ENCODE data around the gene AGMO. TPM values are rescaled to one million over a fixed set of nuclear protein-coding genes. Genes with fewer than 3 reads are reported as not detected.

The AGMO gene
- total RNA-seq, 1 experiment from 2014 or later: 1.1 TPM

GRCh38 chr7:15433151-15433550 is 128.7 kb downstream of the AGMO start:
- Histone ChIP-seq H3K36me3 (replicated peaks; ENCODE audit: control insufficient read depth, insufficient read depth, low read length) (no peaks in the 10 kb centered on the region), H3K4me3 (ENCODE audit: insufficient read depth, low read depth, low read length) (no peak overlapping the region), H3K27me3 (ENCODE audit: control insufficient read depth, insufficient read depth, low read length) (no peaks in the 10 kb centered on the region)
- DNase-seq: no peak

DNA sequence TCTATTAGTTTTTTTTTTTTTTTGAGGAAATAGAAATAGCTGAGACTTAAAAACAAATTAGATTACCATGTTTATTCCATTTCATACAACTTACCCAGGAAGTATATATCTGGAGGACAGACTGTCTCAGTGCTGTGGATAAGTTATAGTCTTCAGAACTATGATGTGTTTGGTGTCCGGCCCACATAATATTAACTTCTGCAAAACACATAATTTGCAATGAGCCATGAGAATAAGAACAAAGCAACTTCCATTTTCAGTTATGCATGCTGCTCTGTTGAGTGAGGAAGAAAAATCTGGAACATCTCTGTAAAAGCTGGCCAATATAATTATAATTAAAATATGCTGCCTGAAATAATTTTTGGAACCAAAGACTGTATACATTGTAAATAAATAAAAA is 130.9 kb downstream of the AGMO start:
- no peaks in the 10 kb centered on the region for H3K36me3 ChIP-seq (replicated peaks; ENCODE audit: control insufficient read depth, insufficient read depth, low read length)
- H3K4me3 ChIP-seq (ENCODE audit: insufficient read depth, low read depth, low read length): no peak overlapping the region
- no peak for DNase-seq
- no peaks in the 10 kb centered on the region for H3K27me3 ChIP-seq (ENCODE audit: control insufficient read depth, insufficient read depth, low read length)

DNA sequence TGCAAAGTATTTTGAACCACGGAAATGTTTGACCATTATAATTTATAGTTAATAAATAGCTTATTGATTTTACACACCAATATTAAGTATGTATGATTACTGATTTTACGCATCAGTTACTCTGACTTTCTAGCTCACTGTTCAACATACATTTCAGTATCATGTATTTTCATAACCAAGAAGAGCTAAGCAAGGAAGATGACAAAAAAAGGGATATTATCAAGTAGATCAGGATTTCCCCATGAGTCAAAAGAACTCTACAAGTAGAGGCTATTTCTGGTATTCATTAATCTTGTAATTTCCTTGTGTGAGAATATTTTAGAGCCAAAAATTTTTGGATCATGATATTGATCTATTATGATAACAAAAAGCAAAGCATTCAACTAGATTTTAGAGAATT is 131.6 kb downstream of the AGMO start:
- Histone ChIP-seq H3K27me3 (ENCODE audit: control insufficient read depth, insufficient read depth, low read length) (no peaks in the 10 kb centered on the region), H3K4me3 (ENCODE audit: insufficient read depth, low read depth, low read length) (no peak overlapping the region), H3K36me3 (replicated peaks; ENCODE audit: control insufficient read depth, insufficient read depth, low read length) (no peaks in the 10 kb centered on the region)
- DNase-seq: no peak

DNA sequence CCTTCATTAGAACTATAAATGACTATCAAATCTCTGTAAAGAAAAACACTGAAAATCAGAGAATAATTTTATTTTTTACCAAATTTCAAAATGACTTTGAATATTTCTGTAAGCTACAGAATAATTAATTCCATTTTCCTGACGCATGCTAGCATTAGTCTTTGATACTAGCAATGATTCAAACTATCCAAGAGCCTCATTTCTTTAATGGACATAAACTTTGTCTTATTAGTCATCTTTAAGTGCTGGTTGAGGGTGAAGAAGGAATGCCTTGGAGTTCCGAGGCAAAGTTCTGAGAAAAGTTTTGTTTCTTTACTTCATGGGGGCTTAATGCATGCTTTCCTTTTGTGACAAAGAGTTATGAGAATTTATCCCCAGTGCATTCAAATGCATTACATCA is 137.3 kb downstream of the AGMO start:
- H3K4me3 ChIP-seq (ENCODE audit: insufficient read depth, low read depth, low read length): no peak overlapping the region
- no peaks in the 10 kb centered on the region for H3K36me3 ChIP-seq (replicated peaks; ENCODE audit: control insufficient read depth, insufficient read depth, low read length)
- no peaks in the 10 kb centered on the region for H3K27me3 ChIP-seq (ENCODE audit: control insufficient read depth, insufficient read depth, low read length)
- DNase-seq: no peak

DNA sequence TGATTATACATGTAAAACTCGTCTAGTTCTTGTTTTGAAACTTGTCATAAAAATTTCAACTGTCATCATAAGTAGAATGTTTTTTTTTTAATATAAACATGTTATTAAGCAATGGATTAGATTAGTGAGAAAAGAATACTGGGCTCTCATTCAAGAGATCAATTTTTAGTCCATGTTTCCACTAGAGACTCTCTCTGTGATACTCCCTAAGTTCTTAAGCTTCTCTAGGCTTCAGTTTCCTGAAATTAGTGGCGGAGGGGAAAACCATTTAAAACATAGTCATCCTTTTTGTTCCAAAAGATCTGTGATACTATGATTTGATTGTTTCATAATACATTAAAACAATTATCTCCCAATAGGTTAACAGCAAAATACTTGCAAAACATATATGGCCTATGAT is 142.2 kb downstream of the AGMO start:
- Histone ChIP-seq H3K36me3 (replicated peaks; ENCODE audit: control insufficient read depth, insufficient read depth, low read length) (no peaks in the 10 kb centered on the region), H3K4me3 (ENCODE audit: insufficient read depth, low read depth, low read length) (no peak overlapping the region), H3K27me3 (ENCODE audit: control insufficient read depth, insufficient read depth, low read length) (no peaks in the 10 kb centered on the region)
- DNase-seq: no peak

DNA sequence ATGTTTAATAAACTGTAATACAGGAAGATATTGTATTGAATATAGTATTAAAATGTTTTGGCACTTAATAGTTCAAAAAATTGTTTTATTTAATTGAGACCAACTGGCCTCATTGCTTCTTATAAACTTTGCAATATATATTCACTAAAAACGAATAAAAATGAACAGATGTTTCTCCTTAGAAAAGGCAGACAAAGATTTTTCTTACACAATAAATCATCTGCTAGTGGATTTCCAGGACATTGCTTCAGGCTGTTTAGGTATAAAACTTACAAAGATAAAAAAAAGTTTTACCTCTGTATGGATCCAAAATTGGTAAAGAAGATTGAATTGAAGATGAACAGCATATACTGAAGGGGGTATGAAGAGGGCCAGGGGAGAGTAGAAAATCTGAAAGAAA is 143.6 kb downstream of the AGMO start:
- H3K27me3 ChIP-seq (ENCODE audit: control insufficient read depth, insufficient read depth, low read length): no peaks in the 10 kb centered on the region
- H3K4me3 ChIP-seq (ENCODE audit: insufficient read depth, low read depth, low read length): no peak overlapping the region
- DNase-seq: no peak
- H3K36me3 ChIP-seq (replicated peaks; ENCODE audit: control insufficient read depth, insufficient read depth, low read length): no peaks in the 10 kb centered on the region

DNA sequence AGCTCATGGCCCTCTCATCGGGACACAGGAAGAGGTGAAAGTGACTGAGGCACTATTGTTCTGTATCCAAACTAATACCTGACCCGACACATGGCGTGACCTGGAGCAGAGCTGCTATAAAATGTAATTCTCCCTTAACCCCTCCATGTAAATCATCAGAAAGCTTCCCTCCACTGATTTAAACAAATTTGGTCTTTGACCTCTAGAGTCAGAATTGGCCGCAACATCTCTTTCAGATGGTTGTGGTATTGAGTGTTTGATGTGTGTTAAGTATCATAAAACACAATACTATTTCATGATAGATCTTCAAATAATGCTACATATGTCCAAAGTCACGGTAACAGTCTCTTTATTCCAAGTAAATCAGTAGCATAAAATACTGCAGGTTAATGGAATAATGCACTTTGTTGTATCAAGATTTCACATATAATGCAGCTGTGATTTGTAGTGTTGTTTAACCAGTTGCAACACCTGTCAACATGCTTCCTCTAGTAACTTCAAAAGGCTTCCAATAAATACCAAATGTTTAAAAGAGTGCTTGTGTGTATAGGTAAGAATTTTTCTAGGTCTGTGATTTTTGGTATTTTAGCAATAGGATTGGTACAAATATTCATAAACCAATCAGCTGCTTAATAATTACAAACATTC is 144.3 kb downstream of the AGMO start:
- Histone ChIP-seq H3K36me3 (replicated peaks; ENCODE audit: control insufficient read depth, insufficient read depth, low read length) (no peaks in the 10 kb centered on the region), H3K4me3 (ENCODE audit: insufficient read depth, low read depth, low read length) (no peak overlapping the region), H3K27me3 (ENCODE audit: control insufficient read depth, insufficient read depth, low read length) (no peaks in the 10 kb centered on the region)
- DNase-seq: no peak

DNA sequence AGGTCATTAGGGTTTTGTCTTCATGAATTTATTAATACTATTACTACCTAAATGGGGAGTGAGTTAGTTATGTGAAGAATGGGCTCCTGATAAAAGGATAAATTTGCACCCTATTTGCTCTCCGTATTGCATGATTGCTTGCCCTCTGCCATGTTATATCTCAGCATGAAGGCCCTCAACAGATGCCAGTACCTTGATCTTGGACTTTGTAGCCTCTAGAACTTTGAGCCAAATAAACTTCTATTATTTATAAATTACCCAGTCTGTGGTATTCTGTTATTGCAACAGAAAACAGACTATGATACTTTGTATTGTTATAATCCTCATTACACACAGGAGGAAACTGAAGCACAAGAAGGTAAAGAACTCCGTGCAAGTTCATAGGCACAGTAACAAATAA is 150.8 kb downstream of the AGMO start:
- Histone ChIP-seq H3K36me3 (replicated peaks; ENCODE audit: control insufficient read depth, insufficient read depth, low read length) (no peaks in the 10 kb centered on the region), H3K4me3 (ENCODE audit: insufficient read depth, low read depth, low read length) (no peak overlapping the region), H3K27me3 (ENCODE audit: control insufficient read depth, insufficient read depth, low read length) (no peaks in the 10 kb centered on the region)
- DNase-seq: no peak

DNA sequence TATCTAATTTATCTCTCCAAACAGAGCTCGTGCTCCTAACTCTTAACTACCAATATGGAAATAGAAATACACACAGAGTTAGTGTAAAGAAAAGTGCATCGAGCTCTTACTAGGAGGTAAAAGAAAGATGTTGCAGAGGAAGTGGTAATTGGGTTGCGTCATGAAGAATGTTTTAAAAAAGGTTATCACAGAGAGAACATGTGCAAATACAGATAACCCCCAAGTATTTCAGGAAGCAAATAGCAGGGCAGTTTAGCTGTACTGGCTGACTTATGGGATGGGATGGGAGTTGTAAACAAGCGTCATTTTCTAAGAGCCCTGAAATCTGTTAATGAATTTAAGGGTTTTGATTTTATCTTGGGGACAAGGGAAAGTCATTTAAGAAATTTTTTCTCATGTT is 153.9 kb downstream of the AGMO start:
- DNase-seq: no peak
- no peaks in the 10 kb centered on the region for H3K36me3 ChIP-seq (replicated peaks; ENCODE audit: control insufficient read depth, insufficient read depth, low read length)
- no peak overlapping the region for H3K4me3 ChIP-seq (ENCODE audit: insufficient read depth, low read depth, low read length)
- H3K27me3 ChIP-seq (ENCODE audit: control insufficient read depth, insufficient read depth, low read length): no peaks in the 10 kb centered on the region

DNA sequence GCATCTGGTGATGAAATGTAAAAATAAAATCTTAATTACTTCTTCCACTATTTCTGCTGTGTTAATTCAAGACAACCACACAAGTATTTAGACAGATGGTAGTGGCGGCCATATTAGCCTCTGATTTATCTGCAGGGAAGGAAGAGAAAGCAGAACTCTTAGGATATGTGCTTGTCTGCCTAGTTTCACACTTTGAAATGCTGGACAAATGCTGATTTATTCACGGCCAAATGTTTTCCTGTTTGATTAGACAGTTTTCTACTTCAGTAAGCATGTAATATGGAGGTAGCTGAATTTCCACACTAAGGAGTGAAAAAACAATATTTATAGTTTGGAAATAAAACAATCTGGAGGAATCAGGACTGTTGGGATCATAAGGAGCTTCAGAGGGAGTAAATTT is 158.1 kb downstream of the AGMO start:
- no peak overlapping the region for H3K4me3 ChIP-seq (ENCODE audit: insufficient read depth, low read depth, low read length)

GRCh38 chr7:15403315-15403714 is 158.5 kb downstream of the AGMO start:
- Histone ChIP-seq H3K27me3 (ENCODE audit: control insufficient read depth, insufficient read depth, low read length) (no peaks in the 10 kb centered on the region), H3K36me3 (replicated peaks; ENCODE audit: control insufficient read depth, insufficient read depth, low read length) (no peaks in the 10 kb centered on the region), H3K4me3 (ENCODE audit: insufficient read depth, low read depth, low read length) (no peak overlapping the region)
- DNase-seq: no peak

More for the DNA sequence above, 158.1 kb downstream of the AGMO start:
- H3K36me3 ChIP-seq (replicated peaks; ENCODE audit: control insufficient read depth, insufficient read depth, low read length): no peaks in the 10 kb centered on the region
- no peak for DNase-seq
- H3K27me3 ChIP-seq (ENCODE audit: control insufficient read depth, insufficient read depth, low read length): no peaks in the 10 kb centered on the region

DNA sequence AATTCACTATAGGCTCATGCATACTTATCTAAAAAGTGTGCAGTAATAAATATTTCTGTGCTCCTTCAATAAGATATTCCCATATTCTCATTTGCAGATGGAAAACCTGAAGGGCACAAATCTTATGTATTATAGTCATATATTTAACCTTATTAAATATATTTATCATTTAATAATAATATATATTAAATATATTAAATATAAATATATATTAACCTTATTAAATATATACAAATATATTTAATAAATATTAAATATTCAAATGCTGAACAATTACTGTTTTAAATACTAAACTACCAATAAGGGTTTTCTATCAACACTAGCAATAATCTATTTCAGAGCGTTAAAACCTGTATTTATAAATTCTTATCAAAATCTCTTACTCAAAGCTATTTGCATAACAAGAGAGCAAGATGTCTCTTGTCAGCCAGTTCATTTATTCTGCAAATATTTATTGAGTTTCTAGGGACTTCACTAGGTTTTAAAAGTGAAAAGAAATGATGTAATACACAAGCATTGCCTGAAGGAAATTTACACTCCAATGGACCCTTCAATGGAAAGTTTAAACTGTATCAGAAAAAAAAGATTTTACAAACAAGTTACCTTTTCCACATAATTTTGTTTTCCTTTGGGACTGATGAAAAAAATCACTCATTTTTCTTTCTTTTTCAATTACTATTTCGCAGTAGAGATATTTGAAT is 159.2 kb downstream of the AGMO start:
- H3K27me3 ChIP-seq (ENCODE audit: control insufficient read depth, insufficient read depth, low read length): no peaks in the 10 kb centered on the region
- H3K36me3 ChIP-seq (replicated peaks; ENCODE audit: control insufficient read depth, insufficient read depth, low read length): no peaks in the 10 kb centered on the region
- no peak for DNase-seq
- H3K4me3 ChIP-seq (ENCODE audit: insufficient read depth, low read depth, low read length): no peak overlapping the region

- no peak overlapping the region for H3K4me3 ChIP-seq (ENCODE audit: insufficient read depth, low read depth, low read length)
- H3K36me3 ChIP-seq (replicated peaks; ENCODE audit: control insufficient read depth, insufficient read depth, low read length): no peaks in the 10 kb centered on the region
- no peaks in the 10 kb centered on the region for H3K27me3 ChIP-seq (ENCODE audit: control insufficient read depth, insufficient read depth, low read length)
- DNase-seq: no peak
Measured at GRCh38 chr7:15400440-15400839, 161.4 kb downstream of the AGMO start.

- no peak overlapping the region for H3K4me3 ChIP-seq (ENCODE audit: insufficient read depth, low read depth, low read length)
- no peak for DNase-seq
- H3K36me3 ChIP-seq (replicated peaks; ENCODE audit: control insufficient read depth, insufficient read depth, low read length): no peaks in the 10 kb centered on the region
- H3K27me3 ChIP-seq (ENCODE audit: control insufficient read depth, insufficient read depth, low read length): no peaks in the 10 kb centered on the region
Measured at GRCh38 chr7:15399441-15399840, 162.4 kb downstream of the AGMO start.

DNA sequence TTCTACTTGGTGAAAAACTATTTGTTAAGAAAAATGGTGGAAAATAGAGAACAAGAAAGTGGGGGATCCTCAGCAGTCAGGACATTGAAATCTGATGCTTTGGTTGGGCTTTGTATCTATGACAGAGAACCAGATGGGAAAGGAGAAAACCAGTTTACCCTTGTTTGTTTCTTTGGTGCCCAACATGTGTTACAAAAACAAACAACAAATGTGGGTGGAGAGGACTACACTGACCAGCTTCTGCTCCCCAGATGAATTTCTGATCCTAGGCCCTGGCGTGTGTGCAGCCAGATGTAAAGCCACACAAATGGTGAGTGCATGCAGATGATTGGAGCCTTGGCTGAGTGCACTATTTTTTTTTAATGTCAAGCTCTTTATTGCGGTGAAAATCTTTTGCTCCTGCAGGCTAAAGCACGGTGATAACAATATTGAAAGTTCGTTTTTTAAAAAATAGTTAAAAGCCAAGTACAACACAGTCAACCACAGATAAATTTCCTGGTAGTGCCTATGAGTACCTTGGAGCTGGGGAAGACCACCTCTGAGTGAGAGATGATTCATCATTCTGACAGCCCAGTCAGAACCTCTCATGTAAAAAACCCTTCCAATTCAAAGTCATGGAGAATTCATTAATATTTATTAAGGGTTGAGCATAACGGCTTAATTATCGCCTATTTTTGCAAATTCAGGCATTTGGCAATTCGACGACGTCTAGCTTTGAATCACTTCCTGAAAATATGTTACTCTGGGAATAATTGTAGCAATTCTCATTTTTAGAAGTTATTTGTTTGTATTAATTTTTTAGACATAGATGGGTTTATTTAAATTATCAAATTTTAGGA is 163.7 kb downstream of the AGMO start:
- no peak for DNase-seq

More for the DNA sequence above, 163.7 kb downstream of the AGMO start:
- Histone ChIP-seq H3K36me3 (replicated peaks; ENCODE audit: control insufficient read depth, insufficient read depth, low read length) (no peaks in the 10 kb centered on the region), H3K27me3 (ENCODE audit: control insufficient read depth, insufficient read depth, low read length) (no peaks in the 10 kb centered on the region), H3K4me3 (ENCODE audit: insufficient read depth, low read depth, low read length) (no peak overlapping the region)

Measured in H7 (cell line).